GM19463 (cell line): ENCODE results near the gene SRCIN1.

ENCODE experiments used
- ATAC-seq: cut with Tn5 transposase; IDR thresholded peaks from one replicate; pipeline ENCODE4 v1.9.1; 2021; ENCODE audit warnings: mild to moderate bottlenecking, moderate library complexity; ENCODE audit not compliant: unreplicated experiment

SRCIN1 gene

GRCh38 chr17:38600416-38600815 lies 5.3 kb downstream of the SRCIN1 start:
- no peak for ATAC-seq

- ATAC-seq: no peak
These were observed 6.3 kb downstream of the SRCIN1 start for GRCh38 chr17:38599398-38599856.

DNA sequence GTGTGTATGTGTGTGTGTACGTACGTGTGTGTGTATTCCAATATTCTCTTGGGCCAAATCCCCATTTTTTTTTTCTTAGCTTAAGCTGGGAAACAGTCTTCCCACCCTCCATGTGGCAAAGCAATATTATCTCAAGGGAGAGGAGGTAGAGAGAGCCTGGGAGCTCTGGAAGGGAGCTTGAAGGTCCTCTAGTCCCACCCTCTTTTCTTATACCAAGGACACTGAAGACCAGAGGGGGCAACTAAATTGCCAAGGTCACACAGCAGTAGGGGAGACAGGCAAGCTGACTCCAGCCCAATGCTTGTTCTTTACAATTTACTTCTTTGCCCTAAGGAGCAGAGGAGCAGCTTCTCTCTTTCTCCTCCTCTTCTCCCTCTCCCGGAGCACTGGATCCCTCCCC lies 6.8 kb downstream of the SRCIN1 start:
- ATAC-seq: no peak

DNA sequence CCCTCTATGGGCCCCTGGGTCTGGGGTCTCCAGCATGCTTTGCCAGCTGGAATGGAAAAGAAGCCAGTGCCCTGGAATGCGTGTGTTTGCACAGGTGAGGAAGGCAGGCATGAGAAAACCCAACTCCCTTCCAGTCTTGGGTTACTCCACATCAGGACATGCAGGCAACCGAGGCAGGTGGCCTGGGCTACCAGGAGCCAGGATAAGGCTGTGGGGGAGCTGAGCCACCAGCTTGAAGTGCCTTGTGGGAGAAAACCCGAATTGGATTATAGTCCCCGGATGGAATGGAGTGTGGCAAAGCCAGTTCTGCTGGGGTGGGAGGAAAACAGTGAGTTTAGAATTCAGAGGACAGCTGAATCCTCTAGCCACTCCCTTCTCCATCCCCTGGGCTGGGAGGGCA lies 7.2 kb downstream of the SRCIN1 start:
- no peak for ATAC-seq

- no peak for ATAC-seq
These were observed 8.4 kb downstream of the SRCIN1 start for GRCh38 chr17:38597375-38597774.

- ATAC-seq: no peak
These were observed 9.1 kb downstream of the SRCIN1 start for GRCh38 chr17:38596651-38597050.

- no peak for ATAC-seq
These were observed 9.9 kb downstream of the SRCIN1 start for GRCh38 chr17:38595892-38596291.

- no peak for ATAC-seq
These were observed 11.6 kb downstream of the SRCIN1 start for GRCh38 chr17:38594152-38594551.

GRCh38 chr17:38592487-38592886 lies 13.3 kb downstream of the SRCIN1 start:
- ATAC-seq: no peak

DNA sequence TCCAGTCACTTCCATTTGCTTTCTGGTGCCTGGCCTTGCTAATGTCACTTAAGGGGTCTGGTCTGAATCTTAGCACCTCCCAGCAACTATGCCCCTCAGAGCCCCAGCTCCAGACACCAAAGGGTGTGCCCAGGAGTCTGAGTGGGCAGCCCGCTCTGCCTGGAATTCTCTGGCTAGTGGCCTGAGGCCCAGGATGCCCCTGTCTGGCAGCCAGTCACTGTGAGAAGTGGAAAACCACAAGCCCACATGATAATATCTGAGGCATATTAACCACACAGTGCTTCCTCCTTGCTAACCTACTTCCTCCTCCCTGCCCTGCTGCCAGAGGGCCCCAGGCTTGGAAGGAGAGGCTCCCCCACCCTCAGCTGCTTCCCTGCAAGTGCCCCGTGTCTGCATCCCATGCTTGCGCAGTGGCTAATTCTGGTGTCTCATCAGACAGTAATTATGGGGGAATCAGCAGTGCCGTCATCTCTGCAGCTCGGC lies 14.0 kb downstream of the SRCIN1 start:
- ATAC-seq: no peak

DNA sequence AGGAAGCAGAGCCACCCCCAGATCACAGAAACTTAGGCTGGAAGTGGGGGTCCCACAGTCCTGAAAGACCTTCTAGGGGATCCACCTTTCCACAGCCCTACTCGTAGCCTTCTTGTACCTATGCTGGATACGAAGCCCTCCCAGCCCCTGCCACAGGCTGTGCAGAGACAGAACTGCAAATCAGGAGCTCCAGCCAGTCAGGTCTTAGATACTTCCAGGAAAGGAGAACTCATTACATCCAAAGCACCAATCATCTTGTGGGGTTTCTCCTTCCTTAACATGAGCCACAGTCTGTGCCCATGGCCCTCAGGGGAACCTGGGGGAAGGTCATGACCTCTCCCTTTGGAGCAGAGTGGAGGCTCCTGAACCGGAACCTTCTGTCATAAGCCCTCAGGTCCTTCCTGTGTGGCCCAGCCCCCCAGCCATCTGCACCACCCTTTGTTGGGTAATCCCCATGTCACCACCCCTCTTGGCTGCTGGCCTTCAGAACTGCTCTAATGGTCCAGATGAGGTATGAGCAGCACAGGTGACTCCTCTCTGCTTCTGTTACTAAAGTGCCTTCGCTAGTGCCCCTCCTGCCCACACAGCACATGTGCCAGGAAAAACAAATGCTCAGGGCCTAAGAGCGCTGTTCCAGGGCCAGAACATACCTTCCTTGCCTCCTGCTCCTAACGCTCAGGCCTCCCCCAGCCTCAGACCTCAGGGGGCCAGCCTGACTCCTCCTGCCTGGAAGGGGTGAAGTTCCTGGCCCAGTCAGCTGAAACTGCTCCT lies 14.6 kb downstream of the SRCIN1 start:
- ATAC-seq: no peak

DNA sequence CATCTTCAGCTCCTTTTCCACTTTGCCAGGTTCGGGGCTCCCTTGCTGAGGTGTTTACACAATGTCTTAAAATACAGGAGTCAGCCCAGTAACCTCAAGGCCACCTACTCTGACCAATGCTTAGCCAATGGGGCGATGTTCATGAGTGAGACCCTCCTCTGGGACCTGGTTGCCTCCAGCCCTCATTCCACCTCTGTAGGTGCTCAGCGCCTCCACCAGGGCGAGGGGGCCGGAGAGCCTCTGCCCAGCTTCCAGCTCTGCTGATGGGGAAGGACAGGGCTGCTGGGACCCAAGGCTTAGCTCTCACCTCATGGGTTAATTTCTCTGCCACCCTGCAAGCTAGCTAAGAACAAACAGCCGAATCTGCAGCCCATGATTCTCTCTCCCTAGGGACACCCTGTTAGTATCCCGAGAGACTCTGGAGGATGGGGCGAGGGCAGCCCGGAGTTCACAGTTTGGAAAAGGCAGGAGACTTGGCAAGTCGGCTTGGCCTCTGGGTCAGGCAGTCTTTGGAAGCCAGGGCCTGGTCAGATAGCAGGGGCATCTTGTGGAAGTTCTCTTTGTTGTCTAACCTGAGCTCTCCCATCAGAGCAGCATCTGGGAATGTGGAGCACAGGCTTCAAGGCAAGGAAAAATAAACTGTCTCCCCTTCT lies 16.2 kb downstream of the SRCIN1 start:
- ATAC-seq: no peak

DNA sequence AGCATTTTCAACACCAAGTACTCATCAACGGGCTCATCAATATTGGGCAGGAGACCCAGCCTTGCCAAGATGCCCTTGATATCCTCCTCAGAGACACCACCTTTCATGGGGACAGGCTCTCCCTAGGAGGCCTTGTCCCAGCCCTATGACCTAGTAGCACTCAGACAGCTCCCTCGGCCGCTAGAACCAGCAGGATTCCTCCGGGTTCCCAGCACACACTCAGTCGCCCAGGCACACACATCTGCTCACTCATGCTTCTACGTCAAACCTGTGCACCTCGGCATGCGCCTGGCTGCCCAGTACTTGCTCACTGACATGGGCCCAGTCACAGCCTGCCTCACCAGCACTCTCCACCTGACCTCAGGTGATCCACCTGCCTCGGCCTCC lies 17.0 kb downstream of the SRCIN1 start:
- ATAC-seq: no peak

- ATAC-seq: no peak
These were observed 17.6 kb downstream of the SRCIN1 start for GRCh38 chr17:38587947-38588787.

DNA sequence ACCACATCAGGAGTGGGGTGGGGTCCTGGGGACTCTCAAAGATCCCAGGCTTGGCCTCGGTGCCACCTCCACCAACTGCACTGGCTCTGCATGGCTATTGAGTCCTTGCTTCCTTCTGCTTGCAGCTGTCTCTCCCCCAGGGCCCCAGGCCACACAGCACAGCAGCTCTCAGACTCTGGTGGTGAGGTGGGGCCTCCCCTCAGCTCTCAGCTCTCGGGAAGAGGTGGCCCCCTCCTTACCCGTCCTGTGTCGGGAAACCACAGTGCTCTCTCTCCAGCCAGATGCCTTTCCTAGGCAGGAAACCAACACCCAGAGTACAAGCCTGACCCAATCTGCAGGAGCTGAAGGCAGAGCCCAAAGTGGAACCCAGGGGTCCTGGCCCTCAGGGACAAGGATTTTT lies 18.5 kb downstream of the SRCIN1 start:
- no peak for ATAC-seq

DNA sequence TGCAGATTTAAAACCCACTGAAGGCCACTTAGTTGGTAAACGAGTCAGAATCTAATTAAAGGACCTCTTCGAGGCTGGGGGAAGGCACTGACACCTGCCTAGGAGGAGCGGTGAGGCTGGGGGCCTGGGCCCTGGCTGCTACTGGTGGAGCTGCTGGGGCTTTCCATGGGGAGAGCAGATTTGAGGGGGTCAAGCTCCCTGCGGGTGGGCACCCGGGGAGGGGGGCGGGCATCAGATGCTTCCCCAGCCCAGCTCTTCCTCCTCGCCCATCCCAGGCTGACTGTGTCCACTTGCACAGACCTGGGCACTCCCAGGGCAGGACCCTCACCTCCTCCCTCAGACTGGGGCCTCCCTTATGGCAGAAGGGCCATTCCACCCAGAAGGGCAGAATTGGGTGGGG lies 19.0 kb downstream of the SRCIN1 start:
- no peak for ATAC-seq

GRCh38 chr17:38585918-38586529 lies 19.7 kb downstream of the SRCIN1 start:
- no peak for ATAC-seq

GRCh38 chr17:38585056-38585917 lies 20.5 kb downstream of the SRCIN1 start:
- ATAC-seq: no peak

- no peak for ATAC-seq
These were observed 21.3 kb downstream of the SRCIN1 start for GRCh38 chr17:38584350-38584925.
